Left renal cortex interstitium (tissue), 4 donors: ENCODE measurements around the gene CARS2. TPM values are rescaled to one million over a fixed set of nuclear protein-coding genes. Genes with fewer than 3 reads are reported as not detected.
"Not testable (repeated sequence)": the region's sequence is repeated elsewhere in the genome, so short reads cannot be mapped to it uniquely, and the experiment has no call there.

ENCODE experiments used
- DNase-seq, 4 donors: peaks; one replicate each; pipeline ENCODE4 v3.0.0-alpha.2; 2013; ENCODE audit warnings: low read depth in 4 of 4, low spot score in 2 of 4, missing footprints in 1 of 4
- polyA plus RNA-seq, 4 donors: library from polyadenylated mRNA; unstranded; fragments of 120-200 nt; gene quantifications; one replicate each; pipeline ENCODE4 v1.2.1, GENCODE V29; 2013; ENCODE audit not compliant: insufficient read length in 4 of 4

Gene CARS2
- polyA plus RNA-seq, 4 donors = 56.0 to 87.1 (median 76.0) TPM

DNA sequence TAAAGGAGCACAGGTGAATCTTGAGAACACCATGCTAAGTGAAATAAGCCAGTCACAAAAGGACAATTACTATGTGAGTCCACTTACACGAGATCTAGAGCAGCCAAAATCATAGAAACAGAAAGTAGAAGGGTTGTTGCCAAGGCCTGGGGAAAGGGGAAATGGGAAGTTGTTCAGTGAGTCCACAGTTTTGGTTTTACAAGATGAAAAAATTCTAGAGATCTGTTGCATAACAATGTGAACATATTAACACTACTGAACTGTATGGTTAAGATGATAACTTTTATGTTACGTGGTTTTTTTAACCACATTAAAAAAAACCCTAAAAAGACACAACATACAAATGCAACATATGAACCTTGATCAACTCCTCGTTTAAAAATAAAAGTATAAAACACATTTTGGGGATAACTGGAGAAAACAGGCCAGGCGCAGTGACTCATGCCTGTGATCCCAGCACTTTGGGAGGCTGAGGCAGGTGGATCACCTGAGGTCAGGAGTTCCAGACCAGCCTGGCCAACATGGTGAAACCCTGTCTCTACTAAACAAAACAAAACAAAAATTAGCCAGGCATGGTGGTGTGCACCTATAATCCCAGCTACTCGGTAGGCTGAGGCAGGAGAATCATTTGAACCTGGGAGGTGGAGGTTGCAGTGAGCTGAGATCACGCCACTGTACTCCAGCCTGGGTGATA, 47.6 kb downstream of the CARS2 start:
- DNase-seq = not testable (repeated sequence)

DNA sequence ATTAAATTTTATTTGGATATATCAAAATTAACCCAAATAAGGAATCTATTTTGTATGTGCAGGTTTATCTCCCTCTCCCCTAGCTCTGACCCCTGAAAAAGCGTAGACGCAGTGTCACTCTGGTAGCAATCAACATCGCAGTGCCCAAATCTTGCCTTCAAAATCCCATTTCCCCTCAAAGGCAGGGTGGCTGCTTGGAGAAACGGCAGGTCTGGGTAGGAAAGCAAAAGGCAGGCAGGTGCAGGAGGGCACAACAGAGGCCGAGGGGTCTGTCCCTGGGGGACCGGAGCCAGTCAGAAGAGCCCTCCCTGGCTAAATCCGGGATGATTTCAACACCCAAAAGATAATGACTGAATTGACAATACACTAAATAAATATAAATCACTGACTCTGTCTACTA, 48.7 kb downstream of the CARS2 start:
- DNase-seq = no peak

DNA sequence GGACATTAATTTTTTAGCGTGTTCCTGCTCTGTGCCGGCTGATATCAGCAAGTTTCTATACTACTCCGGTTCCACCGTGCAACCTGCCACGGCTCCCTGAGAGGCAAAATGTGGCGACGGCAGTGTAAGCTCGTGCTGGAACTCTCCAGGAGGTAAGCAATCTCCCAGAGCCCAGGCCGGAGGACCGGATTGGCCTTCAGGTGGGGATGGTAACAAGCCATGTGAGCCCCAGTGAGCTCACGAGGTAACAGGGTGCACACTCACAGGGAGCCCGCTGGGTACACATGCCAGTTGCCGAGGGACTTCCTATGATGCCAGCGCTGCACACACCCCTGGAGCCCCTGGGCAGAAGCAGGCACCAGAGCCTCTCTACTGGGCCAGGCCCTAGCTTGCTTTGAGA, 52.1 kb downstream of the CARS2 start:
- no peak for DNase-seq

DNA sequence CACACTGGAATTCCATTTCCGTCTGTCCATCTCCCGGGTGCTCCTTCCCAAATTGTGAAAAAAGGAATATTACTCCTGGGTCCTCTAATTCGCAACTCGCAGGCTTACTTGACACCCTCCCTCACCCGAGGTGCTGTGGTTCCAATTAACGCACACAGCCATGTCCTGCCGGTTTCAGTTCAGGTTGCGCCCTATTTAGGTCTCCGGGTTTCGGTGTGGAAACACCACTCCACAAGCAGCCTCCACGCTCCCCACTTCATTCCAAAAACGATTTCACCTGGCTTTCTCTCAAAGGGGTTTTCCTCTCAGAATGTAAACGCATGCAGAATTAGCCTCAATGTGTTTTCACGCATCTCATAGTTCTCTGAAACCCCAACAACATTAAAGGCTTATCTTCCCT, 52.6 kb downstream of the CARS2 start:
- DNase-seq = no peak

DNA sequence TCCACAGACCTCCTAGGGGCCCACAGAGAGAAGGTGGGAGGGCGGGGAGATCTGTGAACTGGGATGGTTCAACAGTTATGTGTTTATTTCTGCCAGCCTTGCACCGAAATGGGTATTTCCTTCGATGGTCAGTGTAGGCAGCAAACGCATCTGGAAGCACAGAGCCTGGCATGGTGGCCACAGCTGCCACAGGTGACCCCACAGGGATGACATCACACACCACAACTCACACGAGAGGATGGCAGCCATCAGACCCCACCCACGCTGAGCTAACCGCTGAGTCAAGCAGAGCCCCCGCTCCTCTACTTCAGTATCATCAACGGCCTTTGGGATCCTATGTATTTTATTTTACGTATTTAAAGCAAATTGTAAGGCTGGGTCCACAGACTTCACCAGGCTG, 53.2 kb downstream of the CARS2 start:
- no peak for DNase-seq

DNA sequence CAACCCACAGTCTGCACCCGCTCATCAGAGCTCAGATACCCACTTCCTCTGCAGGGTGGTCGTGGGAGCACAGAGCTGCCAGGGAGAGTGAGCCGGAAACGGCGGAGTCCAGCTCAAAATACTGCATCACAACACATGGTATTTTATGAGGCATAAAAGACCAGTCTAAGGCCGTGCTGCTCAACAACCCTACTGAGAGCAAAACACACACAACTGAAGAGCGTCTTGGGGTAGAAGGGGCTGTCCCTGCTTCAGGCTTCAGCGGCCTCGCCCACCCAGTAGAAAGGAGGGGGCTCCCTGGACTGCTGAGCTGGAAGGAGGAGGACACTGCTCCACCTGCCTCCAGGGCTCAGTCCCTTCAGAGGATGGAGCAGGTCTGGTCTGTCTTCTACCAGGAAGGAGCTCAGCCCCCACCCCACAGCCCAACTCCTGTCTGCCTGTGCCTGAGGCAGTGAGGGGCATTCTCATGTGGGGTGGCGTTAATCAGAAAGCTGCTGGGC, 53.6 kb downstream of the CARS2 start:
- DNase-seq = no peak

DNA sequence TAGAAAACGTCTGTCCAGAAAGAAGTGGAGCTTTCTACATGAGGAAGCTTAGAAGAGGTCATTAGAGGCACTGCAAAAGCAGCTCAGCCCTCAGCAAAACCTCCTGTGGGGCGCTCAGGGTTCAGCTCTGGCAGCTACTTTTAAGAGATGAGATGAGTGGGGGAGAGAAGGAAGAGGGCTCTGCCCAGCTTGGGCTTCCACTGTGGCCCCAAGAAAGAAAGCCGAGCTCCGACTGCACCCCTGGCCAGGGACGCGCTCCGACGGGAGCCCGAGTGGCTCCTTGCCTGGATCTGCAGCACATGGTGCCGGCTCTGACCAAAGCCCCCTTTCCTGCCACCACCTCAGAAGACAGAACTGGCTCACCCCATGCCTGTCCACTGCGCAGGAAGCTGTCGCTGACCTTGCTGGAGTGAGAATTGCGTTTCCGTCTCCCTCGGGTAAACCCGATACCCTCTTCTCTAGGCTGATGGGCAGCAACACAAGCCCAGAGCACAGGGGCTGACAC, 54.1 kb downstream of the CARS2 start:
- DNase-seq = no peak

DNA sequence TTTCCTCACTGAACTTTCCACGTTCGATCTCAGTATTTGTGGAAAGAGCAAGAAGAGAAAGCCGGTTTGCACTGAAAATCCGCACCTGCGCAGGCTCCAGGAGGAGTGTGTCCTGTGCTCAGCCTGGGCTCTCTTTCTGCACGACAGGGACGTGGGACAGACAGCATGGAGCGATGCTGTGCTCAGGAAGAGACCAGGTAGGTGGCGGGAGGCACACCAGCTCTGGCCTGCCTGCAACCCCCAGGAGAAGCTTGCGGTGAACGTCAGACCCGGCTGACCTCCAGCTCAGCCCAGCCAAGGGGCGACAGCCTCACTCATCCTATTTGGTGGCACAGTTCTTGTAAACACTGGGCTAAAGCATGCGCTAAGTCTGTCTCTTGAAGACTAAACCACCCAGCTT, 54.6 kb downstream of the CARS2 start:
- DNase-seq = no peak

DNA sequence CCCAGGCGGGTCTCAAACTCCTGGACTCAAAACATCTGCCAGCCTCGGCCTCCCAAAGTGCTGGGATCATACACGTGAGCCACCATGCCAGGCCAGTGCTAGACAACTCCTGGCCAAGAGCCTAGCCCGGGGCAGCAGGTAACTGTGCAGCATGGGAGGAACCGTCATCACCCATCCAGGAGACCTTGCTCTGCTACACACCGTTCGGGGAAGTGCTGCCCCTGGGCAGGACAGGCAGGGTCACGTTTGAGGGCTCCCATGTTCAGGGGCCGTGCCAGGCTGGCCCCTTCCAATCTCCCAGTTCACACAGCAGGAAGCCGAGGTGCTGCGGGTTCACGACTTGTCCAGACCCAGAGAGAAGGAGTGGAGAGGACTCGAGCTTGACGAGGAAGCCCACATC, 55.5 kb downstream of the CARS2 start:
- no peak for DNase-seq

DNA sequence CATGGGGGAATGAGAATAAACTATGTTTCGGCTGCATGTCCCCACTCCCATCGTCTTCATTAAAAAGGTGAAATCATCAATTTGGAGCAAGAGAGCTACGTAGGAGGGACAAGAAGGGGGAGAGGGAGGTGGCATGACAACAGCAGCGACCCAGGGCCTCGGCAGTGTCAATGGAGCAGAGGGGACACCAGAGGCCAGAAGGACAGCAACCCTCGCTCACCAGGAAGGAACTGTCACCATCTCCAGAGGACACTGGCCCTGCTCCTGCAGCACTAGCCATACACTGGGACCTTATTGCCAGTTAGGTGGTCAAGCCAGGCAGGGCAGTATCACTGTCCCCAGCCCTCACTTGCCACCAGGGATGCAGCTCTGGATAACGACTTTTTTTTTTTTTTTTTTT, 56.4 kb downstream of the CARS2 start:
- no peak for DNase-seq

DNA sequence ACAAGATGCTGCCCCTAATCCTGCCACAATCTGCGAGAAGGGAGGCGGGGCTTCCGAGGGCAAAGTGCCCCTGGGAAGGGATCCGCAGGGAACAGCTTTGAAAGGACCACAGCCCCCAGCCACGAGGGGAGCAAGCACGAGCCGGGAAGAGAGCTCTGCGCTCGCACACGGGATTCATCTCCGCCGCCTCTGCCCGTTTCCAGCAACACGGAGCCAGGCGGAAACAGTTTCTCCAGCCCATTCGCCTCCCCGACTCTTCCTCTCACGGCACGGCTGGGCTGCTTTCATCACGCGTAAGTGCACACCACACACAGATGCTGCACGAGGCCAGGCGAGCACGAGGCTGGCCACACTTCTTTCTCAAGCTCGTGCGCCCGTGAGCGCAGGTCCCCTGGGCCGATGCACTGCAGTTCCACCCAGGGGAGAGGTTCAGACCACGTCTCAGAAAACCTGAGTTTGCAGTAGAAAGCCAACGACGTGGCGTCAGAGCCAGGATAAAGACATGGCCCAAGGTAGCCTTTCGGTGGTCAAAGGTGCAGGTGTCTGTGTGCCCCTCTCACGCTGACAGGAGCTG, 57.0 kb downstream of the CARS2 start:
- DNase-seq = no peak

DNA sequence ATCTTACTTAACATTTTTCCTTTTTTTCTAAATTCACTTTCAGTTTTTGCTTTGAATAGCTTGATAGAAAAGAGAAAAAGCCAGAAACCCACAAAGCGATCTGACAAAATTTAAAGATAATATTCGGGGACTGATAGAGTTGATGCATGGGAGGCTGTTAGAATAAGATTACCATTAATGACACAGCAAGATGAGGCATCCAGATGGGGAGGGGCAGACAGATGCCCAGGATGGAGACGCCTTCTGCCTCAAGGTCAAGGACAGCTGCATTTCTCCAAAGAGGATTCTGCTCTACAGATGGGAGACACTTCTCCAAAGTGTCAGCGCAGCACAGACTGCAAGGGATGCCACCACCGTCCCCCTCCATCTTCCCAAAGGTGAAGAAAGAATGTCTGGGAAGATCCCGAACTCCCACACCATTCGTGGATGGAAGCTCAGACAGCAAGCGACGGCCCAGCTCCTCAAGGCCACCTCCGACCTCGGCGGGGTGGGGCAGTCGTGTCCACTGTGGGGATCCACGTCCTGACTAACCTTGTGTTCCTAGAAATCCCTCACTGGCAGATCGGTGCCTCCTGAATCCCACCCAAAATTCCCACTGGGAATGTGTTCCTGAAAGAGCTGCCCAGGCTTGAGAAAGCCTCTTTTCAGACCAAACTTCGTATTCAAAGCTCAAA, 57.6 kb downstream of the CARS2 start:
- no peak for DNase-seq

DNA sequence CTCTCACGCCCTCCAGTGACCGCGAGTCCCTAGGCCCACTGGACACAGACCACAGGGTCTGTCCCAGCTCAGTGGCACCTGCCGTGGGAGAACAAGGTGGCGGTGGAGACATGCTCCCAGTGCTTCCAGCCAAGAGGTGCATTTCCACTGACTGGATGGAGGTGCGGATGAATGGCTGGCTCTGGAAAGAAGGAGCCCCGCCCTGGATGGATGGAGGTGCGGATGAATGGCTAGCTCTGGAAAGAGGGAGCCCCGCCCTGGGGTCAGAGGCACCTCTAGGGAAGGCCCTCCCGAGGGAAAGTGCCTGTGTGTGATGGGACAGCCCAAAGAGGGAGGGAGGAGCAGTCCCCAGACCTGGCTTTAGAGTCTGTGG, 58.6 kb downstream of the CARS2 start:
- DNase-seq = no peak

DNA sequence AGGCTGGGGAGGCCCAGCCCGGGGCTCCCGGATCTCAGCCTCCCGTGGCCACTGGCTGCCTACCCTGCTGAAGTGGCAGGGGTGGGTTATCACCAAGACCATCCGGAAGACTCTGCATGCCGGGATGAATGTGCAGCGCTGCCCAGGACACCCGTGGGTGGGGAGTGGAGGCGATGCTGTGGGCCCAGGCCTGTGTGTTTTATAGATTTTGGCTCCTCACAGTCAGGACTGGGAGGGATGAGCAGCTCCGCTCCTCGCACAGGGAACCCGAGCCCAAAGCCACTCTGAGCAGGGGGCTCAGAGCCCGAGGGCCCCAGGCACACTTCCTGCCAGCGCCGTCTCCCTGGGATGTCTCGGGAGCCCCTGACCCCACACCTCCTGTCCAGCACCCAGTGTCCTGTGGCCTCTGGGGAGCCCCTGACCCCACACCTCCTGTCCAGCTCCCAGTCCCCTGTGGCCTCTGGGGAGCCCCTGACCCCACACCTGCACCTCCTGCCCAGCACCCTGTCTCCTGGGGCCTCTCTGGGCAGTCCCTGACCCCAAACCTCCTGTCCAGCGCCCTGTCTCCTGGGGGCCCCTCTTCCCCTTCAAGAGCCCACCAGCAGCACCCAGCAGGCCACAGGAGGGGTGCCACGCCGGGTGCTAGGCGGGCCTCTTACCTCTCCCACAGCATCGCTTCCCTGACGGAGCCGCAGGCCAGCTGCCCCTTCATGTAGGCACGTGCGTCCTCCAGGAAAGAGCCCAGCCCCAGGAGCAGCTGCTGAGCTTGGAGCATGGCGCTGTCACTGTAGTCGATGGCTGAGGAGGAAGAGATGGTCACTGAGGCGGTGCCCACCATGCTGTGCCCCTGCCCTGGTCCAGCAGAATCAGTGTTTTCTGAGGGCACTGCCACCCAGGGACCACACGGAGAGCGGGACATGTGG, 59.2 kb downstream of the CARS2 start:
- DNase-seq = no peak

DNA sequence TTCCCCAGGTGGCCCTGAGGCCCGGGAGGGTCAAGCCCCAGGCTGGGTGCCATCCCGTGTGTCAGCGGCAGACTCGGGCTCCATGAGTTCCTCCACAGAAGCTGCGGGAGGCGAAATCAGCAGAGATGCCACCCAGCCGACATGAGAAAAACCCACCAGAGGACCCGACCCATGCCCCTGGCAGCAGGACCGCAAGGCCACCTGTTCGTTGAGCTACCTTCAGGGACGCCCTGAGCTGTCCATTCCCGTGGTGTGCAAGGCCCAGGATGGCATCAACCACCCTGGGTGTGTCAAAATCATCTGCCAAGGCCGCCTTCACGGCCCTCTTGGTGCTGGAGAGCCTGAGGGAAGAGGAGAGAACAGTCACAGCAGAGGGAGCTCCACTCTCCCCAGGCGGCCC, 60.2 kb downstream of the CARS2 start:
- no peak for DNase-seq

DNA sequence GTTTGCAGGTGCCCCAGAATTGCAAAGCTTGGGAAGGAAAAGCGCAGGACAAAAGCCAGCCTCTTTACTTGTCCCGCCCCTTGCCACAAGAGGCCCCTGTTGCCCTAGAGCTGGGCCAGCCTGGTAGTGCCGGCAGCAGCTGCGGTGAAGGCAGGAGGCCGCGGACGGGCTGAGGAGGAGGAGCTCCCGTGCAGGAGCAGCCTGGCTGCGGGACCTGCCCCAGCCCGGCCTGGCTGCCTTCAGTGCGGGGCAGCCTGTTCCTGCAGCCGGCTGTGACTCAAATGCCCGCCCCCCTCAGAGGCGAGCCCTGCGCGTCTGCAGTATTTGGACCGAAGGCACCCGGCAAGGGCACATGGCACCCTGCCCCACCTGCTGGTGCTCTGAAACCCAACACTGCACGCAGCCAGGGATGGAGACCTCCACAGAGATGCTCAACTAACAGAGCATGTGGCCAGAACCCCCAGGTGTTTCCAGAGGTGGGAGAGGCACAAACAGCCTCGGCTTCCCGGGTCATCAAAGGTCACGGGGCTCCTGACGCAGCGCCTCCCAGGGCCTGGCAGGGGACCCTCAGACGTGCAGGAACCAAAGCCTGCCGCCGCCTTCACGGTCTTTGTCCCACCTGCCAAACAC, 60.9 kb downstream of the CARS2 start:
- DNase-seq = no peak

DNA sequence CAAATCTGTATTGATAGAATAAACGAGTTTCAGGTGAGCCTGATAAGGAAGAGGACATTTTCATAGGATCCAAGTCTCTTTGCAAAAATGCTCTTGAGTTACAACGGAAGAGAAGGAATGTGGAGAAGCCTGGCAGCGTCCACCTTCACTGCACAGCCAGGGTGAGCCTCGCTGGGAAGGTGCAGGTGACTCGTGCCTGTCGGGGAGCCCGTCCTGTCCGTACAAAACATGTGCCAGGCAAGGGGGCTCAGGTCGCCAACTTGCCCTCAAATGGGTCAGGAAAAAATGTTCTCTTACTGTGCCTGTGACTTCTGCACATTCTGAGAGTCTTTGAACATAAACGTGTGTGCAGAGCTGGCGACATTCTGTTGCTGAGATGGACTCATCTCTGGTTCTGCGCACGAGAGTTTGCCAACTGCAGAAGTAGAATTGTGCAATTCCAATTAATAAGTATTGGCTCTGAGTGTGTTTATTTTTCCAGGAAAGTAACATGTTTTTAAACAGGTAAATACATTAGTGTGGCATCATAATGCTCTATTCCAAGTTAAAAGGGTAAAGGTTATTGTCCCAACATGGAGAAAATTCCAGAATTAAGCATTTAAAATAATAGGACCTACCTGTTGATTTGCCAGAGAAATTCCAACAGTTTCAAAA, 62.0 kb downstream of the CARS2 start:
- DNase-seq = no peak

DNA sequence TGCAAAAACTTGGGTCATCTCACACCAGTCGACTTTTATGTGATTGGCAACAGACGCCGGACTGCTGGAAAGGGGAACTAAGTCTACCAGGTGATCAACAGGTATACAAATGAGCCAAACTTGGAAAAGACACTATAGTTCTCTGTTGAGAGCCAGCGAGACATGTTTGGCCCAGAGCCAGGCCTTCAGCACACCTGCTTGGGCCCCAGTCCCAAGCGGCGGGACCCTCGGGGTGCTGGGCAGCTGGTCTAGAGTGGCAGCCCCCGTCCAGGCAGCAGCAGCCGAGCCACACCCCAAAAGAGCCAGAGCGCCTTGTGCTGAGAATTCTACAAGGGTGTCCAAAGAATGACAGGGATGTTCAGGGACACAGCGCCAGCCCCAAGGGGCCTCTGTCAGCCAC, 62.6 kb downstream of the CARS2 start:
- DNase-seq = no peak

DNA sequence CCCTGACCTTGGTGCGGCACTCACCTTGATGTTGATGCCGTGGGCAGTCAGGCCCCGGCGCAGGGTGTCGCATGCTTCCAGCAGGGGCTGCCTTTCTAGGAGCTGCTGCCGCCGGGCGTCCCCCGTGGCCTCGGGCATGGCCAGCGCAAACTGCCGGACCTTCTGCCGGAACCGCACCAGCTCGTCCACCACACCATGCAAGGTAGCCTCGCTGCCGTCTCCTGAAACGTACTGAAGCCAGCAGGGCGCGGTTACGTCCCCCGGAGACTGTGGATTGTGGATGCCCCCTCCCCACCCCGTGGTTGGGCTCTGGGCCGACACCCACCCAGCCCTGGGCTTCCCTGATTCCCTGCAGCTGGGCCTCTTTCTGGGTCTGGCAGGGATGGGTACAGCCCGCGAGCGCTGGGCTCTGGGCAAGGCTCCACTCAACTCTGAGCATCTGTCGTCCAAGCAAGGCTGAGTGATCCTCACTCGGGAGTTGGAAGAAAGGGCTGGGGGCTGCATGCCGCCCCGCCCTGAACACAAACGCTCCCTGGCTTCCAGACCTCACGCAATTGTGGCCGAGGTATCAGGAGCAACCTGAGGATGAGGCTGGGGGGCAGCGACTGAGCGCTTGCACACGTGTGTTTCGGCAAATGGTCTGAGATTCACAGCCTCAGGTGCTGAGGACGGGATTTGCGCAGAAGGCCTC, 63.5 kb downstream of the CARS2 start:
- DNase-seq = no peak
